Sciatic nerve (tissue), 2 donors: Measurements from ENCODE around the gene FGF8. TPM values are rescaled to one million over a fixed set of nuclear protein-coding genes. Genes with fewer than 3 reads are reported as not detected.
A peak's percentile ranks its signal among the peaks of the same experiment; 100 is the strongest.

Experiments
- ATAC-seq: fragments of 200-7000 bp; cut with Tn5 transposase; one replicate; pipeline ENCODE4 v1.9.1; 2020; ENCODE audit warnings: mild to moderate bottlenecking, moderate library complexity
- DNase-seq: peaks from one replicate; pipeline ENCODE4 v3.0.0-alpha.2; 2020; ENCODE audit warnings: low spot score
- intact Hi-C: fragments of 100-400 bp; cut with DNase I; formaldehyde crosslinking; loops from one replicate; pipeline ENCODE4 v1.14.2; 2022
- total RNA-seq: library from RNA; stranded (reverse); fragmentation: NEBNext Ultra II Directional; extraction: Animal tissue kit (Norgen Biotek cat#: 25700); gene quantifications from one replicate; pipeline ENCODE4 v1.2.1, GENCODE V29; 2021
- donor health status: DM: no; HTN: no; CAD: no.
- donor health status: DM: no; HTN: no; CAD: no.

The FGF8 gene
- total RNA-seq, 1 donor from 2014 or later = 0.62 TPM

DNA sequence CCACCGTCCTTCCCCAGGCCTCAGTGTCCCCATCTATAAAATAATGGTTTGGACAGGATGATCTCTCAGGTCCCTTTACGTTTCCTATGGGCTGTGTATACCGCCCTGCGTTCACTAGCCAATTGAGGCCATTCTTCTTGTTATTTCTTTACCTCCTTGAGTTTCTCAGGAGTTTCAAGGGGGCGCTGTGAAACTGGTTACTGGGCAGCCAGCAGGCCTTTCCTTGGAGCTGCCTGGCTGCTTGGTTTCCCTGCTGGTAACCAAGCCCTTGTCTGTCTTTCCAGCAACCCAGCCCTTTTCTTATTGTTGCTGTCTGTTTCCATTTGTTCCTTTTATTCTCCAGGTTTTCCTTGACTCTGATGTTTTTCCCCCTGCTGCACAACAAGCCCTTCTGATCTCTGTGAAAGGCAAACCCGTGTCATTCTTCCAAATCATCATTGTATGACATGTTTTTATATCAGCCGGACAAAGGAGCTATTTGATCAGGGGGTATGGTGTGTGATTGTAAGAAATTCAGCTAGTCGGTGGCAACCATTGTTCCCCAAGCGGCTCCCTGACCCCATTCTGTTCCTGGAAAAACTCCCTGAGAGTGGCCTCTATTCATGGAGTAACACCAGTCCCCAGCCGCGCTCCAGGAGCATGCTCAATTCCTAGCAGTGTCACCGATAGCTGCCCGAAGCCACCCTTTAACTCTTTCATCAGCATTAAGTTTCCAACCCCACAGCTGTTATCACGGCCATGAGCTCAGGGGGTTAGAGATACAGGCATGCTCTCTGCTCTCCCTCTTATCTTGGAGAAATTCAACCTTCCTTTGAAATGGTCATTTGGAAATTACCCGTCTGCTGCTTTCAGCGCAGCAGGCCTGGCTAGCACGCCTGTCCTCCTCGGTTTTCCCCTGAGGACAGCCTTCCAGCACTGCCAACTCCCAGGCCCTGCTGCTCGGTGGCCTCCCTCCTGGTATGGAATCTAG lies 26.6 kb downstream of the FGF8 start:
- DNase-seq (peak; percentile 43), ATAC-seq (no peak)
- intact Hi-C loops = no loop called here

DNA sequence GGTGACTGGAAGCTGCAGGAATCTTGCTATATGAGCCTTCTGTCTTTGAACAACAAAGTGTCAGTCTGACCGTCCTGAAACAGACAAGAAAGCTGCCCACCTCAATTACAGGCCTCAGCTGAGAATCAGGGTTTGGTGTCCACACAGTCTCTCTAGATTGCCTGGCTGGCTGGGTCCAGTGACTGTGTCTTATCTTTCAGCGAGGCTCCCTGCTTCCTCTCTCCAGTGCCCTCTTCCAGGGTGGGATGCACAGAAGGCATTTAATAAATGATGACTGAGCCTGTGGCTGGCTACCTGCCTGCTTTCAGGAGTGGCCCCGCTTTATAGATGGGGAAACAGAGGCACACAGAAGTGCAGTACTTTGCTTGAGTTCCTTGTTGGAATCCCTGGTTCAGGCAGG lies 27.4 kb downstream of the FGF8 start:
- no peak for ATAC-seq
- intact Hi-C loops = no loop called here
- DNase-seq = no peak

DNA sequence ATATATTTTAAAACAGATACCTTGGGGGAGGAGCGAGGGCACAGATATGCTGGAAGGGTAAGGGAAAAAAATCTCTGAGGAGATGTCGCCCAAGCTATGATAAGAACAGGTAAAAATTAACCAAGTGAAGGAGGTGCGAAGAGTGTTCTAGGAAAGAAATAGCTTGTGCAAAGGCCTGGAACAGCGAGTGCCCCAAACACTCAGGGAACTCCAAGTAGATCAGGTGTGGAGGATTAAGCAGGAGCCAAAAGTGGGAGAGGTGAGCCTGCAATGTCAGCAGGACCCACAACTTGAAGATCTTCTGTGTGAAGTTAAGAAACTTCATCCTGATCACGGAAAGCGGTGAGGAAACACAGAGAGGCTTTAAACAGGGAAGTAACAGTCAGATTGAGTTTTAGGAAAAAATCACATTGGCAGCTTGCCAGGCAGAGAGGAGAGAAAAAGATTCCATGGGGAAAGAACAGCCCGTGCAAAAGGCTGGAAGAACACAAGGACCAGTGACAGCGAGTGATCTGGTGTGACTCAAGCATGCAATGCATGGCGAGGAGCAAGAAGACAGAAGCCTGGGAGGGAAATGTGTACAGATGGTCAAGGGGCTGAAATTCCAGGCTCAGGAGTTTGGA lies 30.7 kb downstream of the FGF8 start:
- peak; percentile 30 for DNase-seq
- intact Hi-C loops = no loop called here
- no peak for ATAC-seq

DNA sequence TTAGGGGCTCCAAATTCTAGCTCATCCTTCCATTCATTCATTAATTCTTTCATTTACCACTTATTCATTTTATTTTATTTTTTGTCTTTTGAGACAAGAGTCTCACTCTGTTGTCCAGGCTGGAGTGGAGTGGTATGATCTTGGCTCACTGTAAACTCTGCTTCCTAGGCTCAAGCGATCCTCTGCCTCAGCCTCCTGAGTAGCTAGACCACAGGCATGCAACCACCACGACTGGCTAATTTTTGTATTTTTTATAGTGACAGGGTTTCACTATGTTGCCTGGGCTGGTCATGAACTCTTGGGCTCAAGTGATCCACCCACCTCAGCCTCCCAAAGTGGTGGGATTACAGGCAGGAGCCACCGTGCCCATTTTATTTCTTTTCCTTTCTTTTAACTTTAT lies 31.6 kb downstream of the FGF8 start:
- intact Hi-C loops = no loop called here
- ATAC-seq (no peak), DNase-seq (no peak)

DNA sequence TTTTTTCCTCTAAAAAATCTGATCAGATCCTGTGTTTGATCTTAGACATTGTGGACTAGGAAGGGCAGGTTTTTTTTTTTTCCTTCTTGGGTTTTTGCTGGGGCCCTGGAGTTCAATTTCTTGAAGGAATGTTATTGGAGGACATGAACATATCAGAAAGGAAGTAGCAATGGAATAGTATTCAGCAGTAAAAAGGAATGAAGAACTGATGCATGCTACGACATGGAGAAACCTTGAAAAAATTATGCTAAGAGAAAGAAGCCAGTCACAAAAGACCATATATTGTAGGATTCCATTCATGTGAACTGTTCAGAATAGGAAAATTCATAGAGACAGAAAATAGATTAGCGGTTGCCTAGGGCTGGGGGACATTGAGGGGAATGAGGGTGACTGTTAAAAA lies 34.0 kb downstream of the FGF8 start:
- intact Hi-C loops = no loop called here
- ATAC-seq = no peak
- DNase-seq = no peak

DNA sequence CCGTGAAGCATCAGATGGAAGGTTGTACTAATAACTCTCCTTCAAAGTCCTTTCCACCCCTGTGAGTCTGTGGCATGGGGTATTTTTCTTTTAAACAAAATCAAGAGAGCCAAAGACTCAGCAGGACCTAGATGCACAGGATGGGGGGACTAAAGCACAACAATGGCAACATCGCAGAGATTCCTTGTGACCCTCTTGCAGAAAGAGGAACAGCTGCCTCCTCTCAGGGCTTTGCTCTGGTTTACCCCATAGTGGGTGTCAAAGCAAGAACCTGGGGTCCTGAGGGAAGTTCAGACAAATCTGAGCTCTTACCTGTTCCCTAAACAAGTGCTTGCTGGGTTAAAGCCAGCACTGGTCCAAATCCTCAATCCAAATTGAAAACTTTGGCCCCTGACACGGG lies 39.2 kb downstream of the FGF8 start:
- intact Hi-C loops = no loop called here
- no peak for DNase-seq
- ATAC-seq = no peak

DNA sequence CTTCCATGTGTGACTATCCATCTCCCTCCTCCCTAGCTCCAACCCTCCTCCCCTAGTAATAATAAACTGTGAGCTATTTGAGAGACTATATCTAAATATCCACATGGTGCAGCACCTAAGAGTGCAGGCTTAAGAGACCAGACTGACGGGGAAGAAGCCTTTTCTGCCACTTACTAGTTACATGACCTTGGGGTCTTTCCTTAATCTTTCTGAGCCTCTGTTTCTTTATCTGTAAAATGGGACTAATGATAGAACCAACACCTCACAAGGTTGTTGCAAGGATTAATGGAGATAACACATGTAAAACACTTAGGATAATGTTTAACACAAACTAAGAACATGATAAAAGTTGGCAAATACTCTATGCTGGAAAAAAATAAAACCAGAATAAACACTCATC lies 43.8 kb downstream of the FGF8 start:
- no peak for ATAC-seq
- DNase-seq = no peak
- intact Hi-C loops = no loop called here

DNA sequence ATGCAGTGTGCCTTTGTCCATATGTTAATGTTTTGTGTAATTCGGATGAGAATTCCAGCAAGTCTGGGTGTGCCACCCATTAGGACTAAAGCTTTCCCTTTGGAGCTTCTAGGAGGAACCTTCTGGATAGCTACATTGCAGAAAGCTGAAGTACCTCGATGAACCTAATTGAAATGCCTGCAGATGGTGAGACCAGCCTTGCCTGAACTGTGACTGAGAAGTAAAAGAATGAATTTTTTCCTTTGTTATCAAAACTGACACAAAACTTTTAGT lies 49.9 kb downstream of the FGF8 start:
- no peak for ATAC-seq
- no peak for DNase-seq
- intact Hi-C loops = no loop called here

DNA sequence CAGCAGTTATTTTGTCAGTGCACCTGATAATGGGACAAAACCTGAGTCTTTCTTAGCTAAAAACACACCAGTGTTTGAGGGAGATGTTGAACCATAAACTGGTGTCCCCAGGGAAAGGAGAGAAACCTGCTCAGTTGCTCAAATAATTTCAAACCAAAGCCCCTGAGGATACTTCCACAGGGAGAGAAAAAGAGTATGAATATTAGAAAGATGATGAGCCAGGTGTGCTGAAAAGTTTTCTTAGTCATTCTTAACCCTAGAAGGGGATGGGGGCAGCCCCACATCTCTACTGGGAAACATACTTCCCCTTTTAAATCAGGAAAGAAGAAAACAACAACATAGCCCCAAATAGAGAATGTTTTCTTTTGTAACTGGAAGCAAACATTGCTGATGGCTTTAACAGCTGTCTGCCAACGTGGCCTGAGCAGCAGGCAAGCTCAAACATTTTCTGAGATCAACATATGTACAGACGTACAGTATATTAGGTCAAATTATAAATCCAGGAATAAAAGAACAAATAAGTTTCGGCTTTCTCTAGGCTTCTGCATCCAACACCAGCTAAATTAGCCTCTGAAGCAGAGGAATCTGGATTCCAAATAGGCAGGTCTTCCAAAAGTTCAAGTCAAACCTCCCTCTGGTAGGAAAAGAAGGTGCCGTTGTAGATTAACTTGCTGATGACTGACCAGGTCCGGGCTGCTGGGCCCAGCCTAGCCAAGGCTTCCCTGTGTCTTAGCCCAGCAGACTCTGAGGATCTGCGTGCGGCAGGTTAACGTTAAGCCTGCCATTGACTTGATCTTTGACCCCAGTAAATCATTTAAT lies 50.4 kb downstream of the FGF8 start:
- intact Hi-C loops = no loop called here
- DNase-seq = no peak
- ATAC-seq = no peak

DNA sequence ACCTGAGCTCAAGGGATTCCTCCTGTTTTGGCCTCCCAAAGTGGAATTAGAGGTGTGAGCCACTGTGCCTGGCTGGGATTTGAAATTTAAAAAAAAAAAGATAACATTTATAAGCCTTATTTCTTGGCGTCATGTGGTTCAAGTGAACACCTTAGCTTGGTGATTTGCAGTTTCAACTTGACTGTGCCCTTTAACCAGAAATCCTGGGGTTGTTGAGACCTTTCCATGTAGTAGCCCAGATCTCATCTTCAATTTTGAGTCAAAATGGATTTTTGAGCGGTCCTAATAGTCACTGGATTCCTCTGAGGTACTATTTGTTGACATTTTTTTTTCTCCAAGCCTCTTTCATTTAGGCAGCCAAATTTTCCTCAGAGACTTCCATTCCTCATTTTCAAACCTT lies 51.5 kb downstream of the FGF8 start:
- intact Hi-C loops = no loop called here
- DNase-seq (no peak), ATAC-seq (no peak)

DNA sequence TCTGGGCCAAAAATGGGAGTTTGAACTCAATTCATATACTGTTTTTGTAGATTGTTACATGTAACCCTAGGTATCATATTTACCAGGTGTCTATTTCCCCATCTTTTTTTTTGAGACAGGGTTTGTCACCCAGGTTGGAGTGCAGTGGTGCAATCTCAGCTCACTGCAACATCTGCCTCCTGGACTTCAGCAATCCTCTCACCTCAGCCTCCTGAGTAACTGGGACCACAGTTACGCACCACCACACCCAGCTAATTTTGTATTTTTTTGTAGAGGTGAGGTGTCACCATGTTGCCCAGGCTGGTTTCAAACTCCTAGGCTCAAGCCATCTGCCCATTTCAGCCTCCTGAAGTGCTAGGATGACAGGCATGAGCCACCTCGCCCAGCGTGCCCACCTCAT lies 52.7 kb downstream of the FGF8 start:
- intact Hi-C loops = no loop called here

DNA sequence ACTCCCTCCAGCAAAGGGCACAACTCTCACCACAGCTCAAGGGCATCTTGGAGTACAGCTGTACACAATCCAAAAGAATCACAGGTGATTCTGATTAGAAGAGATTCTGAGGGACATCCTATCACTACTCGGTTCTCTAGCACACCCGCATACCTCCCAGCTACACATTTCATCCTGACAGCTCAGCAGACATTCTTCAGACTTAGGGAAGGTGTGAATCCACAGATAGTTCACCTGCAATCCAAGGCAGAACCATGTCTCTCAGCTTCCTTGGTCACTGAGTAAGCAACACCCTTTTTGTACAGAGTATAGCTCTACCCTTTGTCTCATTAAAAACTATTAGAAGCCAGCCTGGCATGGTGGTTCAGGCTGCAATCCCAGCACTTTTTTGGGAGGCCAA lies 54.1 kb downstream of the FGF8 start:
- intact Hi-C loops = no loop called here
- DNase-seq = no peak
- no peak for ATAC-seq

More for the DNA sequence above, 52.7 kb downstream of the FGF8 start:
- ATAC-seq (no peak), DNase-seq (no peak)

DNA sequence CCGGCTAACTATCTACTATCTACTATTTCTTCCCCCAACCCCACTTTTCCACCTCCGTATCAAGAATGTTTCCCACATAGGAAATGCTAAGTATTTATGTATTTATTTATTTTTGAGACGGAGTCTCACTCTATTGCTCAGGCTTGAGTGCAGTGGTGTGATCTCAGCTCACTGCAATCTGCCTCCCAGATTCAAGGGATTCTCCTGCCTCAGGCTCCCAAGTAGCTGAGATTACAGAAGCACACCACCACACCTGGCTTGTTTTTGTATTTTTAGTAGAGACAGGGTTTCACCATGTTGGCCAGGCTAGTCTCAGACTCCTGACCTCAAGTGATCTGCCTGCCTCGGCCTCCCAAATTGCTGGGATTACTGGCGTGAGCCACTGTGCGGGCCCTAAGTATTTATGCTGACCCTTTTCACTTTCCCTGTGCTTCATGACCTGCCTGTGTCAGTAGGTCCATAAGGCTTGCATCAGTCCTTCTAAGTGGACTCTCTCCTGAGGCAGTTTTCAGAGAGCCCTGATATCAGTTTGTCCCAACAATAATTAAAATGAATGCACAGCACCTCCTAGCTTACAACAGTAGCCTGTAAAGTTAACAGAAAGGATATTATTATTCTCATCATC lies 55.2 kb downstream of the FGF8 start:
- intact Hi-C loops = no loop called here
- DNase-seq = no peak
- ATAC-seq = no peak

Other genes starting within 250 kb of the FGF8 start
- gene POLL, start 187.9 kb downstream of the FGF8 start, total RNA-seq = 37.1 TPM
- gene DPCD, start 187.8 kb downstream of the FGF8 start, total RNA-seq = 9.1 TPM
- 87.2 TPM for gene FBXW4, start 80.9 kb downstream of the FGF8 start, total RNA-seq
- 8.0 TPM for gene NPM3, start 7.3 kb upstream of the FGF8 start, total RNA-seq
- 187 TPM for gene OGA, start 42.3 kb upstream of the FGF8 start, total RNA-seq
- 18.9 TPM for gene KCNIP2, start 67.7 kb upstream of the FGF8 start, total RNA-seq